ENCODE results near the gene LDB3.
A peak's percentile ranks its signal among the peaks of the same experiment; 100 is the strongest.

LDB3 gene

DNA sequence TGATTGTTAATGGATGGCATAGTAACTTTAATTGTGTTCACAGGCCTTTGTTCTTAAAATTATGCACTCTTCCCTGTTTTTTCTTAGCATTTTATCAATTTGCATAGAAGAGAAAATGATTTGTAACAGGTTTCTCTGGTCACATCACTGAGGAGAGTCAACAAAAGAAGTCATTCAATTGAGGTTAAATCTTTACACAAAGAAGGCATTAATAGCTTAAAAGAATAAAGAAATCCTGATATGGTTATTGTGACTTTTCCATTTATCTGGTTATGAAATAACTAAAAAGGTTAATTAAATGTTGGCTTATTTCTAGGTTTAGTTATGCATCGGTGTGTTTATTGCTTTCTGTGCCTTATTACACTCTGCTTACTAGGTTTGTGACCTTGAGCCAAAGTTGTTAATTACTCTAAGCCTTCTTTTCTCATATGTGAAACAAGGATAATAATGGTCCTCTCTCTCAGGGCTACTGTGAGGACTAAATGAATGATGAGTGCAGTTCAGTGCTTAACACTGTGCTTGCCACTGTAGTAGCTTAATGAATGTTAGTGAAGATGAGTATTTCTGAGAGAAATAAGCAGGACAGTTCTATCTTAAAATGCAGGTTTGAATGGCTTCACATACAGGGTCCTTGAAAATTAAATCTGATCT is 100.2 kb downstream of the LDB3 start:
- DNase-seq (ENCODE audit: extremely low spot score), result no peak
- POLR2A ChIA-PET, result interaction anchor here (1.3 kb wide), 1 partner anchor 13 kb away, joined by 4 read pairs; the partner anchor contains the start of gene BMPR1A
- TF ChIP-seq FOXA1 (IDR thresholded peaks at IDR 0.05), result no peak
- no peak for TF ChIP-seq L3MBTL2 (conservative IDR thresholded peaks at IDR 0.05)
- TF ChIP-seq SP1 (IDR thresholded peaks at IDR 0.05), result no peak
- CTCF ChIA-PET, result interaction anchor here (1.6 kb wide), 1 partner anchor 10 kb away, joined by 5 read pairs; no protein-coding TSS in a partner anchor

DNA sequence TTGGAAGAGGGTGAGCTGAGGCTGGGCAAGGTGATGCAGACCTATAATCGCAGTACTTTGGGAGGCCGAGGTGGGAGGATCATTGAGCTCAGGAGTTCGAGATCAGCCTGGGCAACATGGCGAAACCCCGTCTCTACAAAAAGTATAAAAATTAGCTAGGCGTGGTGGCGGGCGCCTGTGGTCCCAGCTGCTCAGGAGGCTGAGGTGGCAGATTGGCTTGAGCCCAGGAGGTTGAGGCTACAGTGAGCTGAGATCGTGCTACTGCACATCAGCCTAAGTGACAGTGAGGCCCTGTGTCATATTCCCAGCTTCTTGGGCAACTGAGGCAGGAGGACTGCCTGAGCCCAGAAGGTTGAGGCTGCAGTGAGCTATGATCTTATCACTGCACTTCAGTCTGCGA is 101.7 kb downstream of the LDB3 start:
- DNase-seq (ENCODE audit: extremely low spot score), result no peak
- CTCF ChIA-PET, result interaction anchor here (0.6 to 1.6 kb wide), 2 partner anchors 12 to 50 kb away, joined by 4 to 5 read pairs; no protein-coding TSS in a partner anchor
- POLR2A ChIA-PET, result interaction anchor here (1.5 to 2.7 kb wide), 2 partner anchors 13 to 14 kb away, joined by 8 to 17 read pairs; partner anchors contain the start of gene BMPR1A
- TF ChIP-seq FOXA1 (IDR thresholded peaks at IDR 0.05) (no peak), SP1 (IDR thresholded peaks at IDR 0.05) (no peak), FOXM1 (IDR thresholded peaks at IDR 0.05; ENCODE audit: borderline replicate concordance) (no peak), NFRKB (IDR thresholded peaks at IDR 0.05) (no peak), ZNF384 (IDR thresholded peaks at IDR 0.05) (no peak), ARNT (IDR thresholded peaks at IDR 0.05) (no peak), ELF4 (IDR thresholded peaks at IDR 0.05) (no peak), CTBP1 (IDR thresholded peaks at IDR 0.05; ENCODE audit: borderline replicate concordance) (no peak), SUZ12 (IDR thresholded peaks at IDR 0.05) (no peak), FOXK2 (IDR thresholded peaks at IDR 0.05) (no peak), LEF1 (IDR thresholded peaks at IDR 0.05; ENCODE audit: borderline replicate concordance) (no peak), TARDBP (IDR thresholded peaks at IDR 0.05) (no peak), BHLHE40 (IDR thresholded peaks at IDR 0.05; ENCODE audit: borderline replicate concordance) (no peak), L3MBTL2 (conservative IDR thresholded peaks at IDR 0.05) (no peak), HDGF (IDR thresholded peaks at IDR 0.05; ENCODE audit: borderline replicate concordance) (no peak)
- TF ChIP-seq, protein P1, sequence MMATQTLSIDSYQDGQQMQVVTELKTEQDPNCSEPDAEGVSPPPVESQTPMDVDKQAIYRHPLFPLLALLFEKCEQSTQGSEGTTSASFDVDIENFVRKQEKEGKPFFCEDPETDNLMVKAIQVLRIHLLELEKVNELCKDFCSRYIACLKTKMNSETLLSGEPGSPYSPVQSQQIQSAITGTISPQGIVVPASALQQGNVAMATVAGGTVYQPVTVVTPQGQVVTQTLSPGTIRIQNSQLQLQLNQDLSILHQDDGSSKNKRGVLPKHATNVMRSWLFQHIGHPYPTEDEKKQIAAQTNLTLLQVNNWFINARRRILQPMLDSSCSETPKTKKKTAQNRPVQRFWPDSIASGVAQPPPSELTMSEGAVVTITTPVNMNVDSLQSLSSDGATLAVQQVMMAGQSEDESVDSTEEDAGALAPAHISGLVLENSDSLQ (IDR thresholded peaks at IDR 0.05), result no peak

DNA sequence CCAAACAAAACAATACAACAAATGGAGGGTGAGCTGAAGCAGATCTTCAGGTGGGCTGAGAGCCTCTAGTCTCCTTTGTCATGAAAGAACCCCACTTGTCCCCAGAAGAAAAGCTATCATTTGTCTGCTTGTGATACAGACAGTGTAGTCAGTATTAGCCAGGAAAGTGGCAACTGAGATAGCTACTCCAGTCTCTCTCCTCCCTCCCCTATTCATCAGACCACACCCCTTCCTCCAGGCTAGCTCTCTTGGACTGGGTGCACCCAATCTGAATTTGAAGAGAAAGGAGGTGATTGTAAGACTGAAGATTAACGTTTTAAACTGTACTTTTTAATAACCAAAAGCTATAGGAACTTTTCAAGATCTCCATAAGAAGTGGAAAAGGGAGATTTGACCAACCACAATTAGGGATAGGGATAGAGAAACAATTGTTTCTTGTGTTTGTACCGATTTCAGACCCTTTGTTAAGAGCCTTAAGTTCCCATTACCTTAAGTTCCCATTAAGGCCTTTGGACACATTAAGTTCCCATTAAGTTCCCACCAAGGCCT is 102.2 kb downstream of the LDB3 start:
- ChIA-PET CTCF (interaction anchor here (0.6 to 1.6 kb wide), 2 partner anchors 12 to 50 kb away, joined by 4 to 5 read pairs; no protein-coding TSS in a partner anchor), POLR2A (interaction anchor here (1.5 to 2.7 kb wide), 2 partner anchors 13 to 15 kb away, joined by 8 to 17 read pairs; partner anchors contain the start of gene BMPR1A)
- DNase-seq (ENCODE audit: extremely low spot score), result peak; percentile 33
- TF ChIP-seq, protein P1 (IDR thresholded peaks at IDR 0.05), result no peak
- TF ChIP-seq ELF4 (IDR thresholded peaks at IDR 0.05), result no peak
- TF ChIP-seq HDGF (IDR thresholded peaks at IDR 0.05; ENCODE audit: borderline replicate concordance), result no peak
- TF ChIP-seq CTBP1 (IDR thresholded peaks at IDR 0.05; ENCODE audit: borderline replicate concordance), result no peak
- no peak for TF ChIP-seq TARDBP (IDR thresholded peaks at IDR 0.05)
- TF ChIP-seq ARNT (IDR thresholded peaks at IDR 0.05), result no peak
- no peak for TF ChIP-seq NFRKB (IDR thresholded peaks at IDR 0.05)
- TF ChIP-seq L3MBTL2 (conservative IDR thresholded peaks at IDR 0.05), result no peak
- no peak for TF ChIP-seq FOXA1 (IDR thresholded peaks at IDR 0.05)
- TF ChIP-seq ZNF384 (IDR thresholded peaks at IDR 0.05), result no peak
- no peak for TF ChIP-seq LEF1 (IDR thresholded peaks at IDR 0.05; ENCODE audit: borderline replicate concordance)
- no peak for TF ChIP-seq SUZ12 (IDR thresholded peaks at IDR 0.05)
- no peak for TF ChIP-seq SP1 (IDR thresholded peaks at IDR 0.05)
- TF ChIP-seq BHLHE40 (IDR thresholded peaks at IDR 0.05; ENCODE audit: borderline replicate concordance), result no peak
- no peak for TF ChIP-seq FOXM1 (IDR thresholded peaks at IDR 0.05; ENCODE audit: borderline replicate concordance)
- no peak for TF ChIP-seq FOXK2 (IDR thresholded peaks at IDR 0.05)

DNA sequence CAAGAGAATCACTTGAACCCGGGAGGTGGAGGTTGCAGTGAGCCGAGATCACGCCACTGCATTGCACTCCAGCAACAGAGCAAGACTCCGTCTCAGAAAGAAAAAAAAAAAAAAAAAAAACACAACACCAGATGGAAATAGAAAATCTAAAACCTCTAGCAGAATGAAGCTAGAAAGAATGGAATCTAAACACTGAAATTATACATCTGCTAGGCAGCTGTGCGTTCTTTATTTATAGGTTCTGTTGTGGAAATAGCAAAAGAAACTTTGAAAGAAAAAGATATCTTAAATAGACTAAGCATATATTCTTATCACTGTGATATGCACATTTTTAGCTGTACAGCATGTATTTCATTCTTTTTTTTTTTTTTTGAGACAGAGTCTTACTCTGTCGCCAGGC is 105.2 kb downstream of the LDB3 start:
- DNase-seq (ENCODE audit: extremely low spot score), result no peak
- ChIA-PET POLR2A (no interaction called here), CTCF (interaction anchor here (0.6 kb wide), 2 partner anchors 125 to 365 kb away, joined by 3 to 5 read pairs; no protein-coding TSS in a partner anchor)
- TF ChIP-seq SP1 (IDR thresholded peaks at IDR 0.05), result no peak
- TF ChIP-seq SUZ12 (IDR thresholded peaks at IDR 0.05), result no peak
- no peak for TF ChIP-seq ELF4 (IDR thresholded peaks at IDR 0.05)
- TF ChIP-seq FOXA1 (IDR thresholded peaks at IDR 0.05), result no peak
- no peak for TF ChIP-seq BHLHE40 (IDR thresholded peaks at IDR 0.05; ENCODE audit: borderline replicate concordance)
- no peak for TF ChIP-seq CTBP1 (IDR thresholded peaks at IDR 0.05; ENCODE audit: borderline replicate concordance)
- TF ChIP-seq TARDBP (IDR thresholded peaks at IDR 0.05), result no peak
- no peak for TF ChIP-seq ZNF384 (IDR thresholded peaks at IDR 0.05)
- no peak for TF ChIP-seq L3MBTL2 (conservative IDR thresholded peaks at IDR 0.05)
- TF ChIP-seq LEF1 (IDR thresholded peaks at IDR 0.05; ENCODE audit: borderline replicate concordance), result no peak
- TF ChIP-seq FOXM1 (IDR thresholded peaks at IDR 0.05; ENCODE audit: borderline replicate concordance), result no peak
- no peak for TF ChIP-seq NFRKB (IDR thresholded peaks at IDR 0.05)
- no peak for TF ChIP-seq ARNT (IDR thresholded peaks at IDR 0.05)
- no peak for TF ChIP-seq FOXK2 (IDR thresholded peaks at IDR 0.05)
- TF ChIP-seq HDGF (IDR thresholded peaks at IDR 0.05; ENCODE audit: borderline replicate concordance), result no peak
- TF ChIP-seq, protein P1 (IDR thresholded peaks at IDR 0.05), result no peak

DNA sequence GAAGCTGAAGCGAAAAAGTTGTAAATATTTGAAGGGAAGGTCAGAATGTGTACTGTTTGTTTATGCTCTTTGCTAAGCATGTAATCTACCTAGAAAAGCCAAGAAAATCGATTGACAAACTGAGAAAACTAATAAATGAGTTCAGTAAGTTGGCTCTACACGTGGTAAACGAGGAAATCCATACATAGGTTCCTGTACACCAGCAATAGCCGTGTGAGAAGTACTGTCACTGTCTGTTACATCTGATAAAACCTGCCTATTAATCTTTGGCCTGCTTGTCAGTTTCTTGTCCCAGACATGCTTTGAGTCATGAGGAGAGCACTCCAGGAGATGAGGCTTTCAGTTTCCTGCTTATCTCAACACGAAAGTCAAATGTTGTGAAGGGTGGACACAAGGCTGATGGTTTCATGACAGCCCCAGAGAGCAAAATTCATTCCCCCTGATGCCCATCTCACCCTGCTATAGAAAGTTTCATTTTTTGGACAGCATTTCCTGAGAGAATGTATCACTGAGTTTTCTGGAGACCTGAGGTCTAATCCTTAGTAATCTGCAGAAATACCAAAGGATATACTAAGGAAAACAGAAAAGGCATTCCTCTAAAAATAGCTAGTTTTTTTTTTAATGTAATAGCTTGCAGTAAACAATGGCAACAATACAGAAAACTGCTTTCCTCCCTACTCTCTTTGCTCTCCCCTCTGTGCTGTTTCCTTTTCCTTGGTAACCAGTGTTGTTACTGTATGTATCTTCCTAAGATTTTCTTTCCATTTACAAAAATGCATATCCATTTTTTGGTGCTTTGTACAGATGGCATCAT is 107.0 kb downstream of the LDB3 start:
- DNase-seq (ENCODE audit: extremely low spot score), result no peak
- ChIA-PET POLR2A (interaction anchor here (0.6 kb wide), 1 partner anchor 17 kb away, joined by 4 read pairs; no protein-coding TSS in a partner anchor), CTCF (interaction anchor here (0.7 kb wide), 1 partner anchor 58 kb away, joined by 3 read pairs; no protein-coding TSS in a partner anchor)
- TF ChIP-seq L3MBTL2 (conservative IDR thresholded peaks at IDR 0.05), result no peak
- TF ChIP-seq, protein P1 (IDR thresholded peaks at IDR 0.05), result peak; percentile 64

All from HEK293T (cell line).